Upper lobe of right lung (tissue), 1 donor: ENCODE measurements around the gene PLEKHB2. TPM values are rescaled to one million over a fixed set of nuclear protein-coding genes. Genes with fewer than 3 reads are reported as not detected.

Source experiments
- ATAC-seq: fragments of 200-7000 bp; cut with Tn5 transposase; one replicate; pipeline ENCODE4 v1.9.1; 2020; ENCODE audit warnings: mild to moderate bottlenecking, moderate library complexity
- DNase-seq: peaks from one replicate; pipeline ENCODE4 v3.0.0-alpha.2; 2020
- H3K27ac ChIP-seq: fragments of 200-600 bp; one replicate; pipeline ENCODE4 v1.8.0; 2022
- H3K27me3 ChIP-seq: fragments of 200-600 bp; one replicate; pipeline ENCODE4 v1.8.0; 2022; ENCODE audit warnings: mild to moderate bottlenecking
- H3K36me3 ChIP-seq: fragments of 200-600 bp; one replicate; pipeline ENCODE4 v1.8.0; 2022
- H3K4me1 ChIP-seq: fragments of 200-600 bp; one replicate; pipeline ENCODE4 v1.8.0; 2022
- H3K4me3 ChIP-seq: fragments of 200-600 bp; one replicate; pipeline ENCODE4 v1.8.0; 2022; ENCODE audit warnings: mild to moderate bottlenecking
- H3K9me3 ChIP-seq: fragments of 200-600 bp; one replicate; pipeline ENCODE4 v1.8.0; 2022
- CTCF ChIP-seq: fragments of 200-600 bp; IDR thresholded peaks from one replicate; pipeline ENCODE4 v1.8.0; 2022; ENCODE audit warnings: antibody characterized with exemption
- intact Hi-C: fragments of 100-400 bp; cut with DNase I; formaldehyde crosslinking; loops from one replicate; pipeline ENCODE4 v1.11.0; 2022
- total RNA-seq: library from RNA; stranded (reverse); fragmentation: NEBNext Ultra II Directional; extraction: Animal tissue kit (Norgen Biotek cat#: 25700); gene quantifications from one replicate; pipeline ENCODE4 v1.2.1, GENCODE V29; 2021
- donor health status: DM: no; HTN: yes; CAD: no; lungs with severe emphysema.

The PLEKHB2 gene
- total RNA-seq, 1 donor from 2014 or later: 73.9 TPM

- DNase-seq: peak; percentile 94
- no peak for TF ChIP-seq CTCF
- H3K4me3 ChIP-seq: peak within 1 kb of the TSS; percentile 67
- peaks cover 10% of the 10 kb centered on the region for H3K36me3 ChIP-seq
- intact Hi-C loops: no loop called here
- H3K27ac ChIP-seq: peak within 1 kb of the TSS; percentile 89
- H3K27me3 ChIP-seq: no peaks in the 10 kb centered on the region
- no peaks in the 10 kb centered on the region for H3K9me3 ChIP-seq
- ATAC-seq: peak; percentile 99
- H3K4me1 ChIP-seq: peaks cover 22% of the 10 kb centered on the region
These were observed 12.0 kb upstream of the PLEKHB2 start, which contains the start of gene FAM168B for GRCh38 chr2:131093006-131093695. Gene FAM168B (minus strand): TSS chr2:131093460. CDS start chr2:131082646, 10,814 bp downstream.

- Histone ChIP-seq H3K27me3 (no peaks in the 10 kb centered on the region), H3K4me1 (peaks cover 22% of the 10 kb centered on the region), H3K9me3 (no peaks in the 10 kb centered on the region), H3K27ac (peak overlapping the region; percentile 89), H3K36me3 (peaks cover 3% of the 10 kb centered on the region), H3K4me3 (peak overlapping the region; percentile 67)
- ATAC-seq: peak; percentile 72
- no peak for TF ChIP-seq CTCF
- intact Hi-C loops: no loop called here
- DNase-seq: no peak
These were observed 11.3 kb upstream of the PLEKHB2 start for GRCh38 chr2:131093696-131094462.

GRCh38 chr2:131094463-131095281 lies 10.5 kb upstream of the PLEKHB2 start:
- DNase-seq: no peak

GRCh38 chr2:131103165-131103564 lies 2.0 kb upstream of the PLEKHB2 start:
- H3K27ac ChIP-seq: peak overlapping the region; percentile 96
- intact Hi-C loops: no loop called here
- no peak for ATAC-seq

More at GRCh38 chr2:131094463-131095281, 10.5 kb upstream of the PLEKHB2 start:
- Histone ChIP-seq H3K27ac (peak overlapping the region; percentile 89), H3K36me3 (no peaks in the 10 kb centered on the region), H3K4me1 (peaks cover 22% of the 10 kb centered on the region), H3K9me3 (no peaks in the 10 kb centered on the region), H3K27me3 (no peaks in the 10 kb centered on the region), H3K4me3 (no peak overlapping the region)
- ATAC-seq: no peak
- intact Hi-C loops: no loop called here
- TF ChIP-seq CTCF: no peak

More at GRCh38 chr2:131103165-131103564, 2.0 kb upstream of the PLEKHB2 start:
- H3K4me1 ChIP-seq: peaks cover 22% of the 10 kb centered on the region
- no peaks in the 10 kb centered on the region for H3K9me3 ChIP-seq
- H3K4me3 ChIP-seq: no peak overlapping the region
- TF ChIP-seq CTCF: no peak
- no peaks in the 10 kb centered on the region for H3K36me3 ChIP-seq
- no peak for DNase-seq
- no peaks in the 10 kb centered on the region for H3K27me3 ChIP-seq
